Parathyroid adenoma (tissue), 2 donors: ENCODE data around the gene GOLGA2.

ENCODE experiments used
- H2AFZ ChIP-seq: fragments of 300-600 bp; sonication (generic); one replicate; pipeline ENCODE4 v1.7.0; 2017; ENCODE audit warnings: antibody characterized with exemption, mild to moderate bottlenecking
- H3K27ac ChIP-seq: fragments of 300-600 bp; sonication (generic); one replicate; pipeline ENCODE4 v1.7.0; 2017
- H3K27me3 ChIP-seq: fragments of 300-600 bp; sonication (generic); one replicate; pipeline ENCODE4 v1.7.0; 2017; ENCODE audit warnings: low read length; ENCODE audit not compliant: control insufficient read depth, insufficient read depth
- H3K36me3 ChIP-seq: fragments of 300-600 bp; sonication (generic); one replicate; pipeline ENCODE4 v1.7.0; 2017; ENCODE audit warnings: low read length; ENCODE audit not compliant: control insufficient read depth, insufficient read depth
- H3K4me1 ChIP-seq: fragments of 300-600 bp; sonication (generic); one replicate; pipeline ENCODE4 v1.7.0; 2017; ENCODE audit warnings: control low read depth
- H3K4me2 ChIP-seq: fragments of 300-600 bp; sonication (generic); one replicate; pipeline ENCODE4 v1.7.0; 2017; ENCODE audit warnings: low read length
- H3K4me3 ChIP-seq: fragments of 300-600 bp; sonication (generic); one replicate; pipeline ENCODE4 v1.7.0; 2017; ENCODE audit warnings: low read depth, low read length
- H3K79me2 ChIP-seq: fragments of 300-600 bp; sonication (generic); one replicate; pipeline ENCODE4 v1.7.0; 2017; ENCODE audit warnings: control low read depth
- H3K9ac ChIP-seq: fragments of 300-600 bp; sonication (generic); one replicate; pipeline ENCODE4 v1.7.0; 2017; ENCODE audit warnings: mild to moderate bottlenecking
- H3K9me3 ChIP-seq: fragments of 300-600 bp; sonication (generic); one replicate; pipeline ENCODE4 v1.7.0; 2017; ENCODE audit warnings: low read length; ENCODE audit not compliant: control insufficient read depth
- CTCF ChIP-seq: fragments of 300-600 bp; sonication (generic); IDR thresholded peaks from one replicate; pipeline ENCODE4 v1.7.0; 2017; ENCODE audit warnings: antibody characterized with exemption, mild to moderate bottlenecking
- donor health status: primary hyperparathyroidism.

GOLGA2 gene

DNA sequence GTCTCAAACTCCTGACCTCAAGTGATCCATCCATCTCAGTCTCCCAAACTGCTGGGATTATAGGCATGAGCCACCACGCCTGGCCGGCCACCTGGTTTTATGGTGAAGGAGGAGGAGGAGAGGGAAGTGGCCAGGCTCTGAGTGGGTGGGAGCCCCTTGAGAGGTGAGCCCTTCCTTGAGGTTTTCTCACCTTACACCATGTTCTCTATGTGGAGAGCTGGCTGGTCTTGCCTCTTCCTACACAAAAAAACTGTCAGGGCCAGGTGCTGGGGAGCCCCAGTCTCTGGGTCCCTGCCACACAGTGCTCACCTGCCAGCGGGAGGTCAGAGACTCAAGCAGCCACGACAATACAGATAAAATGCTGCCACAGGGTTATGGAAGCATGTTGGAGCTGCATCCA is 18.3 kb upstream of the GOLGA2 start:
- no peaks in the 10 kb centered on the region for H3K36me3 ChIP-seq
- no peak overlapping the region for H2AFZ ChIP-seq
- H3K9me3 ChIP-seq, result no peaks in the 10 kb centered on the region
- no peaks in the 10 kb centered on the region for H3K27me3 ChIP-seq
- no peak overlapping the region for H3K4me2 ChIP-seq
- TF ChIP-seq CTCF, result no peak
- no peaks in the 10 kb centered on the region for H3K4me1 ChIP-seq
- H3K4me3 ChIP-seq, result no peak overlapping the region
- no peak overlapping the region for H3K9ac ChIP-seq
- H3K79me2 ChIP-seq, result no peaks in the 10 kb centered on the region
- no peak overlapping the region for H3K27ac ChIP-seq

GRCh38 chr9:128293091-128293490 is 17.3 kb upstream of the GOLGA2 start:
- Histone ChIP-seq H3K27ac (no peak overlapping the region), H3K79me2 (no peaks in the 10 kb centered on the region), H3K27me3 (no peaks in the 10 kb centered on the region), H3K4me1 (no peaks in the 10 kb centered on the region), H3K9me3 (no peaks in the 10 kb centered on the region), H3K36me3 (no peaks in the 10 kb centered on the region), H3K4me3 (no peak overlapping the region), H3K9ac (no peak overlapping the region), H3K4me2 (no peak overlapping the region), H2AFZ (no peak overlapping the region)
- TF ChIP-seq CTCF, result no peak

- no peak for TF ChIP-seq CTCF
- H3K36me3 ChIP-seq, result no peaks in the 10 kb centered on the region
- H3K4me1 ChIP-seq, result no peaks in the 10 kb centered on the region
- H3K27ac ChIP-seq, result no peak overlapping the region
- no peak overlapping the region for H3K4me3 ChIP-seq
- H2AFZ ChIP-seq, result no peak overlapping the region
- no peaks in the 10 kb centered on the region for H3K9me3 ChIP-seq
- no peaks in the 10 kb centered on the region for H3K27me3 ChIP-seq
- H3K9ac ChIP-seq, result no peak overlapping the region
- no peaks in the 10 kb centered on the region for H3K79me2 ChIP-seq
- H3K4me2 ChIP-seq, result no peak overlapping the region
These were observed 16.2 kb upstream of the GOLGA2 start for GRCh38 chr9:128292009-128292408.

- Histone ChIP-seq H3K9ac (no peak overlapping the region), H3K27me3 (no peaks in the 10 kb centered on the region), H3K9me3 (no peaks in the 10 kb centered on the region), H3K36me3 (no peaks in the 10 kb centered on the region), H3K4me2 (no peak overlapping the region), H3K27ac (no peak overlapping the region), H2AFZ (no peak overlapping the region), H3K4me1 (no peaks in the 10 kb centered on the region), H3K4me3 (no peak overlapping the region), H3K79me2 (no peaks in the 10 kb centered on the region)
- no peak for TF ChIP-seq CTCF
These were observed 12.6 kb upstream of the GOLGA2 start for GRCh38 chr9:128288273-128289004.

- Histone ChIP-seq H3K9me3 (no peaks in the 10 kb centered on the region), H3K79me2 (no peaks in the 10 kb centered on the region), H3K4me1 (peaks cover under 1% of the 10 kb centered on the region), H2AFZ (no peak overlapping the region), H3K4me3 (no peak overlapping the region), H3K27ac (no peak overlapping the region), H3K4me2 (no peak overlapping the region), H3K9ac (no peak overlapping the region), H3K36me3 (no peaks in the 10 kb centered on the region), H3K27me3 (no peaks in the 10 kb centered on the region)
- TF ChIP-seq CTCF, result no peak
These were observed 10.6 kb upstream of the GOLGA2 start for GRCh38 chr9:128286440-128286839.
